Measurements from ENCODE around the gene PLK3. TPM values are rescaled to one million over a fixed set of nuclear protein-coding genes. Genes with fewer than 3 reads are reported as not detected.
A peak's percentile ranks its signal among the peaks of the same experiment; 100 is the strongest.

The PLK3 gene
- total and polyA plus RNA-seq, 9 of the 15 experiments (the other 6 are each of a cell fraction or from before 2014, with no cell fraction given) = 0.52 to 22.7 (median 11.0) TPM

DNA sequence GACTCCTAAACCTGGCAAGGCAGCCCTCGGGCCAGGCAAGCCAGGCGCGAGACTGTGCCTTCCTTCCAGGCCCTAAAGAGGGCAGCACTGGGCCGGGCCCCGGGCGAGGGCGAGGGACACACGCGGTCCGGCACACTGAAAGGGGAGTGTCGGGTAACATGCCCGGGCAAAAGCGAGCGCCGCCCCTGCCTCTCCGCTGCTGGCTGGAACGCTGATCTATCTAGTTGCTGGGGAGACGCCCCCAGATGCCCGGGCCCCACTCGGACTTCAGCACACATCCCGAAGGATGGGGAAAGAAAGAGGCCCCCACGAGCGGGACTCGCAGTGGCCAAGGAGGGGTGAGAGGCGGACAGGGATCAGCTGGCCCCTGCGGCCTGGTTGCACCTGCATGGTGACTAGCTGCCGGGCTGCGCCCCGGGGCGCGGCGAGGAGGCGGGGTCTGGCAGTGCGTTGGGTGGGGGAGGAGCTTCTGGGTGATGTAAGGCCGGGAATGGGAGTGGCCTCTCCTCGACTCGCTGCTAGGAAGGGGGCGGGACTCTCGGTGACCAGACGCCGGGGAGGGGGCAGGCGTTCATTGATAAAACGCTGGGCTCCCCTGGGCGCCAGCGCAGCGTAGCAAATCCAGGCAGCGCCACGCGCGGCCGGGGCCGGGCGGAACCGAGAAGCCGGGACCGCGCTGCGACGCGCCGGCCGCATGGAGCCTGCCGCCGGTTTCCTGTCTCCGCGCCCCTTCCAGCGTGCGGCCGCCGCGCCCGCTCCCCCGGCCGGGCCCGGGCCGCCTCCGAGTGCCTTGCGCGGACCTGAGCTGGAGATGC, at the start of gene PLK3 (continued):
- TF ChIP-seq ZNF668 (CRISPR knock-in tag; IDR thresholded peaks at IDR 0.05) = 0 out of 2 replicates have a peak, but pooled peaks have one; percentile 30
- TF ChIP-seq EP400 (IDR thresholded peaks at IDR 0.05) = peak; percentile 98
- peak; percentile 99 for TF ChIP-seq DACH1 (IDR thresholded peaks at IDR 0.05; ENCODE audit: partially characterized antibody)
- no peak; the same call in 1 of the 2 replicates for TF ChIP-seq EP300 (IDR thresholded peaks at IDR 0.05; ENCODE audit: low read length)
- TF ChIP-seq KDM4B (IDR thresholded peaks at IDR 0.05; ENCODE audit: borderline replicate concordance in 2 of 2, low read depth in 1 of 2) = peak in 1 of 2 experiments; percentile 68; a peak in 1 of 4 replicates
- TF ChIP-seq BCOR (IDR thresholded peaks at IDR 0.05) = peak; percentile 74; the same call in 1 of the 2 replicates
- no peak for TF ChIP-seq SRSF7 (optimal IDR thresholded peaks at IDR 0.05; ENCODE audit: low read depth, low read length)
- TF ChIP-seq HIVEP1 (CRISPR knock-in tag; IDR thresholded peaks at IDR 0.05) = peak; percentile 38; the same call in 1 of the 2 replicates
- TF ChIP-seq, protein P1, sequence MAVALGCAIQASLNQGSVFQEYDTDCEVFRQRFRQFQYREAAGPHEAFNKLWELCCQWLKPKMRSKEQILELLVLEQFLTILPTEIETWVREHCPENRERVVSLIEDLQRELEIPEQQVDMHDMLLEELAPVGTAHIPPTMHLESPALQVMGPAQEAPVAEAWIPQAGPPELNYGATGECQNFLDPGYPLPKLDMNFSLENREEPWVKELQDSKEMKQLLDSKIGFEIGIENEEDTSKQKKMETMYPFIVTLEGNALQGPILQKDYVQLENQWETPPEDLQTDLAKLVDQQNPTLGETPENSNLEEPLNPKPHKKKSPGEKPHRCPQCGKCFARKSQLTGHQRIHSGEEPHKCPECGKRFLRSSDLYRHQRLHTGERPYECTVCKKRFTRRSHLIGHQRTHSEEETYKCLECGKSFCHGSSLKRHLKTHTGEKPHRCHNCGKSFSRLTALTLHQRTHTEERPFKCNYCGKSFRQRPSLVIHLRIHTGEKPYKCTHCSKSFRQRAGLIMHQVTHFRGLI (CRISPR knock-in tag; IDR thresholded peaks at IDR 0.05) = no peak
- peak; percentile 98 for TF ChIP-seq POLR2G (IDR thresholded peaks at IDR 0.05; ENCODE audit: low read depth, low read length)
- TF ChIP-seq HCFC1 (IDR thresholded peaks at IDR 0.05; ENCODE audit: low read depth, low read length) = no peak
- no peak; the same call in 1 of the 2 replicates for TF ChIP-seq ARID3B (CRISPR knock-in tag; IDR thresholded peaks at IDR 0.05; ENCODE audit: borderline replicate concordance)
- peak; percentile 85 for TF ChIP-seq ZBTB17 (CRISPR knock-in tag; IDR thresholded peaks at IDR 0.05)
- TF ChIP-seq PBX2 (CRISPR knock-in tag; IDR thresholded peaks at IDR 0.05; ENCODE audit: low read depth) = no peak
- peak; percentile 65 for TF ChIP-seq PBX2 (tag; conservative IDR thresholded peaks at IDR 0.05; ENCODE audit: low read depth)
- TF ChIP-seq ESRRB (CRISPR knock-in tag; IDR thresholded peaks at IDR 0.05; ENCODE audit: borderline replicate concordance) = no peak
- TF ChIP-seq MCM2 (IDR thresholded peaks at IDR 0.05; ENCODE audit: low read depth) = no peak
- TF ChIP-seq TCF7 (IDR thresholded peaks at IDR 0.05; ENCODE audit: borderline replicate concordance) = peak; percentile 49; the same call in 1 of the 2 replicates
- TF ChIP-seq MXD1 (CRISPR knock-in tag; IDR thresholded peaks at IDR 0.05; ENCODE audit: borderline replicate concordance, poor library complexity, severe bottlenecking) = peak; percentile 59
- peak; percentile 86 for TF ChIP-seq KDM5B (IDR thresholded peaks at IDR 0.05; ENCODE audit: insufficient replicate concordance, low read depth, low read length)
- TF ChIP-seq LCOR (CRISPR knock-in tag; IDR thresholded peaks at IDR 0.05) = peak; percentile 92; the same call in 1 of the 2 replicates
- TF ChIP-seq ZNF717 (CRISPR knock-in tag; IDR thresholded peaks at IDR 0.05) = no peak
